NCI-H526 treated with DMSO at 0.1 percent for 48 hours (cell line): Measurements from ENCODE around the gene FRAT1.
"Not testable (repeated sequence)": the region's sequence is repeated elsewhere in the genome, so short reads cannot be mapped to it uniquely, and the experiment has no call there.

Experiments
- DNase-seq: peaks from one replicate; lab custom pipeline; 2025; lab: John Stamatoyannopoulos, UW

Gene FRAT1, protein sequence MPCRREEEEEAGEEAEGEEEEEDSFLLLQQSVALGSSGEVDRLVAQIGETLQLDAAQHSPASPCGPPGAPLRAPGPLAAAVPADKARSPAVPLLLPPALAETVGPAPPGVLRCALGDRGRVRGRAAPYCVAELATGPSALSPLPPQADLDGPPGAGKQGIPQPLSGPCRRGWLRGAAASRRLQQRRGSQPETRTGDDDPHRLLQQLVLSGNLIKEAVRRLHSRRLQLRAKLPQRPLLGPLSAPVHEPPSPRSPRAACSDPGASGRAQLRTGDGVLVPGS

GRCh38 chr10:97318772-97319651 lies at the start of gene FRAT1:
TSS of gene FRAT1 (plus strand) at chr10:97319271. CDS start at chr10:97319454, 183 bp downstream.
- peak; percentile 56 for DNase-seq

- DNase-seq = no peak
Observed at GRCh38 chr10:97270523-97271154, 48.4 kb upstream of the FRAT1 start.

DNA sequence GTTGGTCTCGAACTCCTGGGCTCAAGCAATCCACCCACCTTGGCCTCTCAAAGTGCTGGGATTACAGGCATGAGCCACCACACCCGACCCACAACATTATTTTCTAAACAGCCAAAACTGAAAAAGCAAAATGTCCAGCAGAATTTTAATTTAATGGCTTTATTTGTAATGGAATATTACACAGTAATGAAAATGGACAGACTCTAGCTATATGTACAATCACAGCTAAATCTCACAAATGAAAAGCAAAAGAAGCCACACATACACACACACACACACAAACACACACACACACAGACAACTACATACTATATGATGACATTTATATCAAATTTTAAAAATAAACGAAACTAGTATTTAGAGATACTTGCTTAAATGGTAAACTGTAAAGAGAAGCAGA lies 45.4 kb upstream of the FRAT1 start:
- no peak for DNase-seq

DNA sequence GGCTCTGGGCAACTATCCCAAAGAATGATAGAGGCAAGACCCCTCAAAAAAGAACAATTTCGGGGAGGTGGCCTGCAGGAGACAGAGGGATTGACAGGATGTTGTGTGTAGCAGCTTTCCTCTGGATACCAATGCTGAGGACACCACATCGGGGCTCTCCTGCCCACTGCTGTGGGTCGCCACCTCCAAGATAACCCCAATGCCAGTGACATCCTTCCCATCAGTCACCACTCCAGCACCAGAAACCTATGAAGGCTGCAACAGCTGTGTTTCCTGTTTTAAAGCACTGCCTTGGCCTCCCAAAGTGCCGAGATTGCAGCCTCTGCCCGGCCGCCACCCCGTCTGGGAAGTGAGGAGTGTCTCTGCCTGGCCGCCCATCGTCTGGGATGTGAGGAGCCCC lies 44.2 kb upstream of the FRAT1 start:
- DNase-seq = no peak

DNA sequence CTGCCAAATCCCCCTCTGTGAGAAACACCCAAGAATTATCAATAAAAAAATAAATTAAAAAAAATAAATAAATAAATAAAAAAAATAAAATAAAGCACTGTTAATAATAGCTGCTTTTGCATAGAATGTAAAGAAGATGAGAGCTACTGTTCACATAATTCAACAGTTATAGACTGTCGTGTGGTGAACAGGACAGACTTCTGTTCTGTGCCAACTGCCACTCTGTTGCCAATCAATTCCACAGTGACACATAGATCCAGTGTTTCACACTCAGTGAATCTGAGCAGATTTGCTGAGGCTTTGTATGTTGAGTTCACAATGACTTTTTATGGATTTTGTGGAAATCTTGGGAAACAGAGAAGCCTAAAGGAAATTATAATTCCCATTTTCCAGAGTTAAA lies 41.5 kb upstream of the FRAT1 start:
- DNase-seq = no peak

DNA sequence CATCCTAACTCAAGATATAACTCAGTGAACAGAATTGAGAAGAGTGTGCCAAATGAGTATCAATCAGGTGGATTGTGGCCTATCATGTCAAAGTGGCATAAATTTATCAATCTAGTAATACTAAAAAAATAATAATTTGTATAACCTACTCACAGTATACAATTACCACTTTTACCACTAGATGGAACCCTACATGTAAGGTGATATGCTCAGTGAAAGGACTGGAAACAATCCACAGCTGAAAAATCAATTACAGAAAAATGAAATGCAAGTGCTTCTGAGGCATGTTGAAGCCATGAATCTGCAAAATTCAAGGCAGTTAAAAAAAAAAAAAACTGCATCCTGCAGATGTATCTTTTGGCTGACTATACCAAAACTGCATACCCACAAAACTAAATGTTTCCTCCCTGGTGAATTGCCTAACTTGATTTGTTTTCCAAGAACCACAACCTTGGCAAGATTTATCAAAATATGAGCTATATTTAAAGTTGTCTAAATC lies 40.5 kb upstream of the FRAT1 start:
- DNase-seq = peak; percentile 13

DNA sequence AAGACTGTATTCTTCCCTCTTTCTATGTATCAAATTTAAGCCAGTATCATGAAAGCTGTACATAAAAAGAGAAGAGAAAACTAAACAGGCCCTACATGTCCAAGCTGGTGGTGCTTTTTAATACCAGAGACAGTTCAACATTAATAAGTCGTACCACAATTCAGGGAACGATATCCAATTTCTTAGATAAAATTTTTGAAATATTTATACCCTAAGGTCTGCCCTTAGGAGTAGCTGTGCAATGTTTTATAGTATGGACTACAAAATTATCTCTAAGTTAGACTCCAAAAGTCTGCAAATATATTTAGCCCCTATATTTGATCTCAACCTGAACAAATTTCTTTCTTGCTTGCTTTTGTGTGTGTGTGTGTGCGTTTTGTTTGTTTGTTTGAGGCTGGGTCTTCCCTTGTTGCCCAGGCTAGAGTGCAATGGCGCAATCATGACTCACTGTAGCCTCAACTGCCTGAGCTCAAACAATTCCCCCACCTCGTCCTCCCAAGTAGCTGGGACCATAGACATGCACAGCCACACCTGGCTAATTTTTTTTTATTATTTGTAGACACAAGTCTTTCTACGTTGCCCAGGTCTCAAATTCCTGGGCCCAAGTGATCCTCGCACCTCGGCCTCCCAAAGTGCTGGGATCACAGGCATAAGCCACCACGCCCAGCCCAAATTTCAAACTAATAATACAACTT lies 39.8 kb upstream of the FRAT1 start:
- DNase-seq = no peak

- no peak for DNase-seq
Observed at GRCh38 chr10:97280783-97281182, 38.3 kb upstream of the FRAT1 start.

DNA sequence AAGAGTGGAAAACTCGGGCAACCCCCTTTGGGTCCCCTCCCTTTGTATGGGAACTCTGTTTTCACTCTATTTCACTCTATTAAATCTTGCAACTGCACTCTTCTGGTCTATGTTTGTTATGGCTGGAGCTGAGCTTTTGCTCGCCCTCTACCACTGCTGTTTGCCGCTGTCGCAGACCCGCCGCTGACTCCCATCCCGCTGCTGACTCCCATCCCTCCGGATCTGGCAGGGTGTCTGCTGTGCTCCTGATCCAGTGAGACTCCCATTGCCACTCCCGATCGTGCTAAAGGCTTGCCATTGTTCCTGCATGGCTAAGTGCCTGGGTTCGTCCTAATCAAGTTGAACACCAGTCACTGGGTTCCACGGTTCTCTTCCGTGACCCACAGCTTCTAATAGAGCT lies 29.0 kb upstream of the FRAT1 start:
- DNase-seq = not testable (repeated sequence)

DNA sequence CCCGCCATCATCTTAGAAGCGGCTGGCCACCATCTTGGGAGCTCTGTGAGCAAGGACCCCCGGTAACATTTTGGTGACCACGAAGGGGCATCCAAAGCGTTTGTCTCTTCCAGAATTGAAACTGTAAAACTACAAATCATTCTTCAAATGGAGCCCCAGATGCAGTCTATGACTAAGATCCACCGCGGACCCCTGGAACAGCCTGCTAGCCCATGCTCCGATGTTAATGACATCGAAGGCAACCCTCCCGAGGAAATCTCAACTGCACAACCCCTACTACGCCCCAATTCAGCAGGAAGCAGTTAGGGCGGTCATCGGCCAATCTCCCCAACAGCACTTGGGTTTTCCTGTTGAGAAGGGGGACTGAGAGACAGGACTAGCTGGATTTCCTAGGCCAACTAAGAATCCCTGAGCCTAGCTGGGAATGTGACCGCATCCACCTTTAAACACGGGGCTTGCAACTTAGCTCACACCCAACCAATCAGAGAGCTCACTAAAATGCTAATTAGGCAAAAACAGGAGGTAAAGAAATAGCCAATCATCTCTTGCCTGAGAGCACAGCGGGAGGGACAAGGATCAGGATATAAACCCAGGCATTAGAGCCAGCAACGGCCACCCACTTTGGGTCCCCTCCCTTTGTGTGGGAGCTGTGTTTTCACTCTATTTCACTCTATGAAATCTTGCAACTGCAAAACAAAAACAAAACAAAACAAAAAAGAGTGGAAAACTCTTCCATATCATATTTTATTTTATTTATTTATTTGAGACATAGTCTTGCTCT lies 28.3 kb upstream of the FRAT1 start:
- not testable (repeated sequence) for DNase-seq

GRCh38 chr10:97291357-97292096 lies 27.5 kb upstream of the FRAT1 start:
- DNase-seq = peak; percentile 35

DNA sequence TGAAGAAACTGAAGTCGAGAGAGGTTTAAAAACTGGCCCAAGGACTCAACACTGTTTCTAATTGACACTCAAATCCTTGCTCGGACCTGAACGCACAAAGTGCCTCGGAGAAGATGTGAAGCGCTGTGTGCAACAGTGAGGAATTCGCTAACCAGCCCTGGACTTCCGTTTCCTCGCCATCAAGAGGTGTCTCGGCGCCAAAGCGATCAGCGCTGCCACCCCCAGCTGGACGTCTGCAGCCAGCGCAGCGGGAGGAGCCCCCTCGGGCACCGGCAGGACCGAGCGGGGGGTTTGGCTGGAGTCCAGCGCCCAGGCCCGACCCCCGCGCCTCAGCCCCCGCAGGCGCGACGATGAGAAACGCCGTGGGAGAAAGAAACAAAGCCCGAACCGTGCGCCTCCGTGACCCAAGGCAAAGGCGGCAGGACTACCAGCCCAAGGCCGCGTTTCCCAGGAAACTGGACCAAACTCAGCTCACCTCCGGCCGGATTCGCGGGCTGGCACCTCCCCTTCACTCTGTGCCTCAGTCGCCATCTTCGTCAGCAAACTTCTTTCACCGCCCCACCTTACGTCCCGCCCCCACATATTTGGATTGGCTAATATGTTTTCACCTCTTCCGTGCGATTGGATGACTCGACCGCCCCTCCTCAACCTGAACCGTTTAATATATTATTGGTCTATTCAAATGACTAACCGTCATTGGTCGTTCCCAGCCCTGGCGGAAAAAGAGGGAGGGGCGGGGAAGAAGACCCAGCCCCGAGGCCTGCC lies 26.8 kb upstream of the FRAT1 start, which contains the start of gene ARHGAP19:
ARHGAP19 (minus strand) TSS at position 541 of the 765 bp plus-strand sequence; CDS start at position 531, 10 bp downstream.
- peak; percentile 94 for DNase-seq

- no peak for DNase-seq
Observed at GRCh38 chr10:97292862-97293198, 26.2 kb upstream of the FRAT1 start.

DNA sequence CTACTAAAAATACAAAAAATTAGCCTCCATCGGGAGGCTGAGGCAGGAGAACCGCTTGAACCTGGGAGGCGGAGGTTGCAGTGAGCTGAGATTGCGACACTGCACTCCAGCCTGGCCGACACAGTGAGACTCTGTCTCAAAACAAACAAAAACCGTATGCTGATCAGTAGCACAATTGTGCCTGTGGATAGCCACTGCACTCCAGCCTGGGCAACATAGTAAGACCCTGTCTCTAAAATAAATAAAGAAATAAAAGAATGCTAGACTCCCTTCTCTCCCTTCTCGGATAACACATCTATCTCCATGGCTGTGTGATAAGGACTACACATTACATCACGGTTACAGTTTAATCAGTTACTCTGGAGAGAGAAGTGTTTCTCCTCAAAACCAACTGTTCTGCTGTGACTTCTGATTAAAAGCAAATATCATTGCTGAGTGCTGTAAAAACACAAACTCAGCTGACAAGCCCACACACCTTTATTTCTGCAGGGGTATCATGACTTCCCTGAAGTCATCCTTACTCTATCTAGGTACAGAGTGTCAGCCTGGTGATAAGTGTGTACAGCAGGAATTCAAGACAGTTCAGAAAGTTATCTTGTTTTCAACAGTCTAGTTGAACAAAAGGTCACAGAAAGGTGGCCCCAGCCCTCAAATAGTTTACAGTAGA lies 21.4 kb upstream of the FRAT1 start:
- DNase-seq = no peak

DNA sequence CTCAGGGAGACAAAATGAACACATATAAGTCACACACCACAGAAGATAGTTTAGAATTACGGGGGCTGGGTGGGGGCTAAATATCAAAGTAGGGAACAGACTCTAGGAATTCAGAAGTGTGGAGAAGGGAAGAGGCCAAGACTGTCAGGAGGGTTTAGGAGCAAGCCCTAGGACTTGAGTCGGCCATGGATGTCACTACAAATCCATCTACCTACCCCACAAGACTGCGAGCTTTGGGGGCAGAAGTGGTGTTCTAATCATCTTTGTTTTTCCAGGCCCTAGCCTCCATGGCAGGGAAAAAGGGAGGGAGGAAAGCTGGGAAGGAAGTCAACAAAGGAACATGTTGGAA lies 20.9 kb upstream of the FRAT1 start:
- DNase-seq = no peak

- no peak for DNase-seq
Observed at GRCh38 chr10:97300980-97301379, 18.1 kb upstream of the FRAT1 start.

DNA sequence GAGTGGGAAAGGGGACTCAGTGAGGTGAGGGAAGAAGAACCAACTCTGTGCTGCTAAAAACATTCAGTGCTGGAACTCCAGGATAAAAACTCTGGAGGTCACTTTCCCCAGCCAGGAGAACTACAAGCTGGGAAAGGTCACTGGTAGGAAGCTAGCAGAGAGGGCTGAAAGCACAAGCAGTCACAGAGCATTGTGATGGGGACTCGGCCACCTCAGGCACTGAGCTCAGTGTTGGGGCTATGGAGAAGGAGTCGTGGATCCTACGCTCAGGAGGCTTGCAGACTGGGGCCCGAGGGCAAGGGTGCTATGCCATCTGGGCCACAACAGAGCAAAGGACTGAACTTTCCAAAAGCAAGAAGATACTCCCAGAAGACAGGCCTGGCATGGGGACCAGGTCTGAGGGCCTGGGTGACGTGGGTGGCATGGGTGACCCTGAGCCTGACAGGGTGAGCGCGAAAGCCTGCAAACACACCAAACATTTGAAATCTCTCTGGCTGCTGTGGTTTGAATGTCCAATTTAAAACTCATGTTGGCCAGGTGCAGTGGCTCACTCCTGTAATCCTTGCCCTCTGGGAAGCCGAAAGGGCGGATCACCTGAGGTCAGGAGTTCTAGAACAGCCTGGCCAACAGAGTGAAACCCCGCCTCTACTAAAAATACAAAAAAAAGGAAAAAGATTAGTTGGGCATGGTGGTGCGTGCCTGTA lies 16.8 kb upstream of the FRAT1 start:
- DNase-seq = no peak

DNA sequence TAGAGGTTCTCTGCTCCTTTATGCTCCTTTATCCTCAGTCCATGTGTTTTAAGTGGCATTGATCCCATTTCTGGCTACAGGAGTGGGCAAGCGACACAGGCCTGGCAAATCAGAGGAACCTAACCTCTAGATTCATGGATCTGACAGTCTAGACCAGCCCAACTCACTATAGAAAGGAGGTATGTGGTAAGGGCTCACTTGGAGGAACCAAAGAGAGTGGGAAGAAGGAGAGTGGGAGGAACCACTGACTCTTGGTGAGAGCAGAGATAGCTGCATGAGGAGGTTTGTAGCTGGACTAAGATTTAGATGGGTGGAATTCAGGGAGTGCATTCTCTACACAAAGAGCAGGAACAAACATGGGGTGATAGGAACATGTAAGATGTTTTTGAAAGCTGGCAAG lies 11.6 kb upstream of the FRAT1 start:
- no peak for DNase-seq
